AG08396 (cell line): ENCODE measurements around the gene OCEL1.
A peak's percentile ranks its signal among the peaks of the same experiment; 100 is the strongest.

Experiments used
- DNase-seq: peaks from one replicate; pipeline ENCODE4 v3.0.0; 2012; ENCODE audit warnings: low spot score, mixed read lengths

The OCEL1 gene

GRCh38 chr19:17209126-17210036 lies 16.6 kb upstream of the OCEL1 start:
- peak; percentile 69 for DNase-seq

GRCh38 chr19:17210296-17210695 lies 15.7 kb upstream of the OCEL1 start:
- DNase-seq = no peak

GRCh38 chr19:17211547-17212446 lies 14.2 kb upstream of the OCEL1 start:
- DNase-seq = no peak

GRCh38 chr19:17213334-17213733 lies 12.7 kb upstream of the OCEL1 start:
- no peak for DNase-seq

GRCh38 chr19:17214508-17215126 lies 11.4 kb upstream of the OCEL1 start:
- no peak for DNase-seq

- DNase-seq = peak; percentile 91
Observed at GRCh38 chr19:17215127-17215971, 10.7 kb upstream of the OCEL1 start, which contains the start of gene USE1. Gene USE1, plus strand, starts transcription at chr19:17215357. Its CDS starts 49 bp downstream, at chr19:17215406.

GRCh38 chr19:17216058-17216670 lies 9.9 kb upstream of the OCEL1 start:
- no peak for DNase-seq

- DNase-seq = no peak
Observed at GRCh38 chr19:17219286-17219685, 6.7 kb upstream of the OCEL1 start.

GRCh38 chr19:17220207-17220758 lies 5.7 kb upstream of the OCEL1 start:
- peak; percentile 69 for DNase-seq

GRCh38 chr19:17225053-17225452 lies 973 bp upstream of the OCEL1 start:
- no peak for DNase-seq

- DNase-seq = no peak
Observed at GRCh38 chr19:17227798-17228367, 1.9 kb downstream of the OCEL1 start.

GRCh38 chr19:17229890-17230289 lies 3.9 kb downstream of the OCEL1 start:
- DNase-seq = no peak

GRCh38 chr19:17232258-17232657 lies 6.2 kb downstream of the OCEL1 start:
- no peak for DNase-seq

GRCh38 chr19:17234911-17235299 lies 8.9 kb downstream of the OCEL1 start:
- DNase-seq = peak; percentile 69

- DNase-seq = peak; percentile 71
Observed at GRCh38 chr19:17235300-17235970, 9.4 kb downstream of the OCEL1 start.

GRCh38 chr19:17235971-17236777 lies 10.1 kb downstream of the OCEL1 start:
- DNase-seq = peak; percentile 53

- DNase-seq = no peak
Observed at GRCh38 chr19:17236811-17237543, 11.0 kb downstream of the OCEL1 start.
